Measurements from ENCODE around the gene PGS1.

PGS1 gene

DNA sequence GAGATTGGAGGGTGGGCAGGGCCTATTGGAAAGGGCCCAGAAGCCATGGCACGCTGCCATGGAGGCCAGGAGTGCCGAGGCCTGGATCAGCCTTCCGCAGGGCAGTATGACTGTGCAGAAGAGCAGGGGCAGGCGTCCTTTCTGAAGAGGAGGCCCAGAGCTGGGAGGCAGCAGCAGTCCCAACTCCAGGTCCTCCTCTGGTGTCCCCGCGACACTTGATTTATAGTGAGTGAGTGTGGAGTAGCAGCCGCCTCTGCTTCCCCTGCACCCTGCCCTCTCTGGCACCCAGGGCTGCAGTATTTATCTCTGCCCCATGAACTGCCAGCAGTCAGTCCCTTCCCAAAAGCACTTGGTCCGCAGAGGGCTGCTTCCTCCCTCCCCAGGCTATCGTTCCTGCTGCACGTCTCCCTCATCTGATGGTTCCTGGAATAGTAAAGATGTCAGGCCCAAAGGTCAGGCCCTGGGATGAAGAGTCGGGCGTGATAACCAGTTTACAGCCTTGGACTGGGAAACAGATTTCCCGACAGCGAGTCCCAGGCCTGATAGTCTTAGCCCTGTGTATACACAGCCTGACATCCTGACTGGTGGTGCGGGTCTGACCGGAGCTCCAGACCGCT is 32.9 kb downstream of the PGS1 start:
- DNase-seq (ENCODE audit: low read depth), result no peak

DNA sequence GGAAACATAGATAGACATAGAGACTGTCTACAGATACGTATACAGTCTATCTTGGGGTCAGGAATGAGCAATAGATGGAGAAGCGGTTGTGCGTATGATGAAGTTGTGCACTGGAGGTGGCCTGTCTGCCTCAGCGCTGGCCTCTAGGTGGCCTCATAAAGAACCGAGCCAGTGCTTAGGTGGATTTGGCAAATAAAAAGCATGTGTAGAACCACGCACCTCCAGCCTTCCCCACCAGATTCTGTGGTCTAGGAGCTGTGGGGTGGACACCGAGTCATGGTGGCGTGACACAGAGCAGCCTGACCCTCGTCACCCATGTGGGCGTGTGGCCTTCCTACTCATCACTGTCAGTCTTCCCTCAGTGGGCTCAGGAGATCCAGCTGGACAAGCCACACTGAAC is 34.0 kb downstream of the PGS1 start:
- no peak for DNase-seq (ENCODE audit: low read depth)

DNA sequence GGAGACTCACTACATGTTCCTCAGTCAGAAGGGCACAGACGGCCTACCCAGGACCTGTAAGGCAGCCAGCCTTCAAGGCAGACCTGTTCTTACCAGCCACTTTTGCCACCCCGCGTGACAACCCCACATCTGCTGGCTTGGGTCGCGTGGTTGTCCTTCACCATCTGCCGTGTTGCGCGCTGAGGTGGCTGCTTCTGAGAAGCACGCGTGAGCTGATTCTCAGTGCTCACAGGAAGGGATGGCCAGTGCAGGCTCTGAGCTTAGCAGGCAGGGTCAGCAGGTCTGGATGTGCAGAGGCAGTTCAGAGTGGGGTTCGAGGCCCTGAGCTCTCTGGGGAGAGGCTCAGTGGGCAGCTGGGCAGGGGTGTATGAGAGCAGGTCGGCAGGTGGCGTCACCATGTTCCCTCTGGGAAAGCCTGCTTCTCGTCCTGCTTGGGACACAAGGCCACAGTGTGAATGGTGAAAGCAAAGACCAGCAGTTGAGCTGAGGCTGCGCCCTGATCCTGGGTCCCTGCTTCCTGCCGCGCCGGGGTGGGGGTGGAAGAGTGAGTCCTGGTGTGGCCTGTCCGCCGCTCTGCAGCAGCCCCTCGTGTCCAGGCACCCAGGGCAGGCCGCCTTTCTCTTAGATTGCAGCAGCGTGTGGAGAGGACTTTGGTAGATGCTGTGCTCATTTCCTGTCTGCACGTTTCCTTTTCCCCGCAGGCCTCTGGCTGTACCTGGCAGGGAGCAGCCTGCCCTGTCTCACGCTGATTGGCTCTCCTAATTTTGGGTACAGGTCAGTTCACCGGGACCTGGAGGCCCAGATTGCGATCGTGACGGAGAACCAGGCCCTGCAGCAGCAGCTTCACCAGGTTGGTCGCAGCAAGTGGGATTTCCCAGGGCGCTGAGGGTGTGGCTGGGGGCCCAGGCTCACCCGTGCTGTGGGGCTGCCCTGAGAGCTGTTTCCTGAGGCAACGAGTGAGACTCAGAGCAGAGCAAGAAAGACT is 36.0 kb downstream of the PGS1 start:
- no peak for DNase-seq (ENCODE audit: low read depth)

DNA sequence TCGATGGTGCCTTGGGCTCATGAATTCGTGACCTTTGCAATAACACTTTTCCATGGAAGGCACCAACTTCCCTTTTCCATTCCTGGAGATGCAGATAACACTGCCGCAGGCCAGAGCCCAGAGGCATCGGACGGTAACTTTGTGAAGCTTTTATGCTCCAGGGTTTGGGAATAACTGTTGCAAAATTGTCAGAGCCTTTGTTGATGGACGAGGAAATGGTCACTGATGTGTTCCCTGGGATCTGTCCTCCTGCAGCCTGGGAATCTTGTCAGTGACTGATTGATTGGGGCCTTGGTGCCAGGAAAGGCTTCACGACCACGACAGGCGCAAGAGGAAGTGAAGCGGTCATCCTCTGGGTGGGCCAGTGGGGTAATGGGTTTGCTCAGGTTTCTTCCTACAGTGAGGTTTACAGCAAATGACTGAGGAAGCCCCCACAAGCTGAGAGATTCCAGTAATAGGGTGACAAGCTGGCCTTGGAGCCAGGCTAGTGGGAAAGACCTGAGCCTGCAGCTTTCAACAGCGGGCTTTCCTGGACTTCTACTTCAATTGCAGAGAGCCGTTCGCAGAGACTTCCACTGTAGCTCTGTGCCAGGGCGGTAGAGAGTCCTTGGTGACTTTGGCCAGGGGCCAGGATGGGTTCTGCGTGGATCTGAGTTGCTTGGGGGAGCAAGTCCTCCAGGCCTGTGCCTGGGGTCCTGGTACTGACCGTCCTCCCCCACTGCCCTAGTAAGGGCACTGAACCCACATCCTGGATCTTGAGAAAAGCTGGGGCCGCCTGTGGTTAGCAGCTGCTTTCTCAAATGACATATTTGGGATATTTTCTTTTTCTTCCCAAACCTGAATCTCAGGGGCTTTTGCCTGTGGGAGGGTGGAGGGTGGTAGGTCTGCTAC is 37.6 kb downstream of the PGS1 start:
- DNase-seq (ENCODE audit: low read depth), result no peak

DNA sequence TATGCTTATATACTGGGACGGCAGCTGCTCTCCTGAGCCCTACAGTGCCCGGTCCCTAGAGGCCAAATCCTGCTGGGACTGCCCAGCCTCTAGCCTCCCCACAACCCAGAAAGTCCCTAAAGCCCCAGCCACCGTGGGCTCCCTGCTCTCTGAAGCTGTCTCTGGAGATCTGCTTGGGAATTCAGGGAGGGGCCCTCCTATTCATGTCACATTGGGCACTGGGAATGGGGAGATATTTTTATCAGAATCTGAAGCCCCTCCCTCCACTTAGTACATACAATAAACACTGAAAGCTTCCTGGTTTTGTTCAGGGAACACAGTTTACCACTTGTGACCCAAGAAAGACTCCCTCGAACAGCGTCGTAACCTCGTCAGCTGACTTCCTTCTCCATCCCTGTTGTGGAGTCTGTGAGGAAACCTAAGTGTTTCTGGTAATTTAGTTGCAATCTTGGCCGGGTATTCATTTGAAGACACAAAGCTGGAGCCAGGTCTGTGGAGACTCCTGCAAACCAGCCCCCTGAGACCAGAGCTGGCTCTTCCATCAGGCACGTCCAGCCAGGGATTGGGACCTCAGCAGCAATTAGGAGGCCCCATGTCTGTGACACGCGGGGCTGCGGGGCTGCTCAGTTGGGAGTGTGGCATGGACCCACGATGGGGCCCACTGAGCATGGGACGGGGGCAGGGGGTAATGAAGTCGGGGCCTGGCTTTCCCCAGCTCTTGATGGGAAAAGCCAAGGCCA is 38.5 kb downstream of the PGS1 start:
- DNase-seq (ENCODE audit: low read depth), result no peak

DNA sequence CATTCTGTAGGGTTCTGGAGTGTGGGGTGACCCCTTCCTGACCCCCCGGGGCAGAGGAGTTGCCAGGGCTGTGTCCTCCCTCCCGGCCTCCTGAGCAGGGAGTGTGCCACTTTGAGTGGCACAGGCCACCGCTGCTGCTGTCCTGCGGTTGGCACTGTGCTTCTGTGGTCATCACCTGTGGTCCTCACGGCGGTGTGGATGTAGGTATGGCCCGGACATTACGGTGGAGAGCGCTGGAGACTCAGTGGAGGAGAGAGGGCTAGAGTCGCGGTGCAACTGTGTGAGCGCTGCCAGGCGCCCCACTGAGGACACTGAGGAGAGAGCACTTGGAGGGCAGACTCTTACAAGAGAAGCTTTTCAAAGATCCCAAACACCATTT is 39.1 kb downstream of the PGS1 start:
- no peak for DNase-seq (ENCODE audit: low read depth)

DNA sequence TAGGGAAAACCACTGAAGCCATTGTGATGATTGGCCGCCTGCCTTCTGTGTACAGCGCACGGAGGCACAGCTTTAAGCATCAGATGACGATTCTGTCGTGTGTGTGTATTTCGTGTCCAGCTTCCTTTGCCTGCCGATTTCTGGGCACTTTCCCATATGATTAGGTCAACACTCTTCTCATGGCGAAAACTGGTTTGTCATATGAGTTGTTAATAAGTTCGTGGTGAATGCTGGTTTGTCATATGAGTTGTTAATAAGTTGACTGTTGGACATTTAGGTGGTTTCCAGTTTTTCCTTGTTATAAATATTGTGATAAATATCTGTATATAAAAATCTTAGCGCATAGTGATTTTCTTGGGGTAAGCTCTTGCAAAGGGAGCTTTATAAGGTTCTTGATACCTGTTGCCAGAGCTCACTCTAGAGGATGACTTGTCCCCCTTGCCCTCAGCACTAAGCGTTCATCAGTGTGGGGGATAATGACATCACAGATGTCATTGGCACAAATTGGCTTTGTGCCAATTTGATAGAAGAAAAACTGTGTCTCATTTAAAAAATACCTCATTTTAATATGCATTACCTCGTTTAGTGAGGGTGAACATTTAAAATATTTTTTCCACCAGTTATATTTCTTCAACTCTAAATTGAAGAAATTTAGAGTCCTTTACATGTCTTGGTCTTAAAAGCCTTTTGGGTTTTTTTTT is 40.0 kb downstream of the PGS1 start:
- no peak for DNase-seq (ENCODE audit: low read depth)

DNA sequence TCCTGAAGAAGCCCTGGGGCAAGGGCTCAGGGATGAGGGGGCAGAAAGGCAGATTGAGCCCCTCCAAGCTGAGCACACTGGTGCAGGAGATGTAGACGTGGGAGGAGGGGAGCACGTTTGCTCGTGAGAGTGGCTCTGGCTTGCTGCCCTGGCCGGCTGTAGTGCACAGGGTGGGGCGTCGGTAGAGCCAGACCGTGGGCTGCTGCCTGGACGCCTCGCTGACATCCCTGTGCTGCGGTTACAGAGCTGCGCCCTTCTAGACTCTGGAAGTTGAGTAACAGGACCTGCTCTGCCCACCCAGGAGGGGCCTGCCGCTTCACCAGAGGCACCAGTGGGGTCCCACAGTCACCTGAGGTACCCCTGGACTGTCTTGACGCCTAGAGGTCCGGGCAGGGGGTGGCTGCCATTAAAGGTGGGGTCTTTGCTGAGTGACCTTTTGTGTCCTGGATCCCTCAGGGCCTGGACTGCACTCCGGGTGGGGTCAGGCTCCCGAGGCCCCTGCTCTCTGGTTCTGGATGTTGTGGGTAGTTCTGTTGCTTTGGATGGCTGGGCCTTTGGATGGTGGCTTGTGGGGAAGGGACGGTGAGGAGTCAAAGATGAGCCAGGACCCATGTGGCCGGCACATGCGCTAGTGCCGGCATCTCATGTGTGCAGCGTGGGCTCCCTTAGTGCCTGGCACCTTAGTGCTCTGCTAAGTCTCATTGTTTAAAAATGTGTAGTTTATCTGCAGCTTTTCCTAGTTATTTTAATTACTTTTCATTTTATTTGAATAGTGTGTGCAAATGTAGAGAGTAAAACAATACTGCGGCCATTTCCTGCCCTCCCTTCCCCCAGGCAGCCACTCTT is 41.7 kb downstream of the PGS1 start:
- no peak for DNase-seq (ENCODE audit: low read depth)

DNA sequence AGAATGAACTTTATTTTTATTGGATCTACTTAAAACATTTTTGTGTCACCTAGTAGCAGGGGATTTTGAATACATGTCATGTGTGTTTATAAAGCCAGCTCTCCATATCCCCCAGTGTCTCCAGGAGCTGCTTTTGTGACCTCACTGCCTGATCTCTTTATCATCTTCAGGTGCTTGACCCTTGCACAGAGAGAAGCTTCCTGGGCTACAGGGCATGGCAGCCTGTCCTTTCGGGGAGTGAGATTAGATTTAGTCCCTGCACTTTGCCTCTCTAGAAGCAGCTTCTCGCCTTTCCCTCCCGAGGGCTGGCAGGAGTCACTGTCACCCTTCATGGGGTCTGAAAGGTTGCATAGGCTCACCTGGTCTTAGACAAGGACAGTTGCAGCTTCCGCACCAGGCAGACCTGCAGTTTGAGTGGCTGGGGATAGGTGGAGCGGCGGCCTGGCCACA is 42.7 kb downstream of the PGS1 start:
- no peak for DNase-seq (ENCODE audit: low read depth)

DNA sequence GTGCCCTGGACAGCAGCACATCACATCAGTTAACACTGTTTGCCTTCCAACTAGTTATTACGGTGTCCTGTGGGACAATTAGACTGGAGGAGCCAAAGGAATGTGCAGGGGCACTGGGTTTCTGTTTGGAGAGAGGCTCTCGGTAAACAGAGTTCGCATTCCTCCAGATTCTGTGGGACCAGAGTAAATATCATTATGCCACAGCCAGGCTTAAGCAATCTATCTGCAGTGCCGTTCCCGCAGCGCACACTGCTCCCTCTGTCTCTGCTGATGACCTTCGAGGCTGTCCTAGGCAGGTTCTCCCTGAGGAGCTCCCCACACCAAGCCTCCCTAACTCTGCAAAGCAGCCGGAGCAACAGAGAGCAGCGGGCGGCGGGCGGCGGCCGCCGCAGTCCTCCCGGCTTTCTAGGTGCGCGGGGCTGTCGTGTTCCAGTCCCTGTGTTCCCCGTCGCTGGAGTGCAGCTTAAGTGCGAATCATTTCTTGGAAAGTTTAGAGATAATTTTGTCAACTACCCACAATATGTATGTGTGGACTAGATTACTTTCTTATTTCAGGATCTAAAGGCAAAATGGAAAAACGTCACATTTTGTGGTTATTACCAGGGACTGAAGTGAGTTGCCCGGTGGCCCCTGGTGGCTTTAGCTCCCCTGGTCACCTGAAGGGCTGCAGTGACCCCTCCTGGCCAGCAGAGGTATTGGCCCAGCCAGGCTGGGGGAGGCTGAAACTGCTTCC is 43.3 kb downstream of the PGS1 start:
- DNase-seq (ENCODE audit: low read depth), result no peak

DNA sequence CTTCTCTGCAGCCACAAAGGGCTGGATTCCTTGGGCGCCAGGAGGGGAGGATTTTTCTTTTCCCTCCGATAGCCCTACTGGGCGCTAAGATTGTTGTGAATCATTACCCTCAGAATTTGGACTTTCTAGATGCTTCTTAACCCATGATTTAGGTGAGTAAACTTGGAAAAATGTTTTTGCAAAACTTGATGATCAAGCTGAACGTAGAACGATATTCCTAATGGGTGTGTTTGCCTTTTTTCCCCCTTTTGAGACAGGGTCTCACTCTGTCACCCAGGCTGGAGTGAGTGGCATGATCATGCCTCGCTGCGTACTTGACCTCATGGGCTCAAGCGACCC is 43.8 kb downstream of the PGS1 start:
- DNase-seq (ENCODE audit: low read depth), result no peak

DNA sequence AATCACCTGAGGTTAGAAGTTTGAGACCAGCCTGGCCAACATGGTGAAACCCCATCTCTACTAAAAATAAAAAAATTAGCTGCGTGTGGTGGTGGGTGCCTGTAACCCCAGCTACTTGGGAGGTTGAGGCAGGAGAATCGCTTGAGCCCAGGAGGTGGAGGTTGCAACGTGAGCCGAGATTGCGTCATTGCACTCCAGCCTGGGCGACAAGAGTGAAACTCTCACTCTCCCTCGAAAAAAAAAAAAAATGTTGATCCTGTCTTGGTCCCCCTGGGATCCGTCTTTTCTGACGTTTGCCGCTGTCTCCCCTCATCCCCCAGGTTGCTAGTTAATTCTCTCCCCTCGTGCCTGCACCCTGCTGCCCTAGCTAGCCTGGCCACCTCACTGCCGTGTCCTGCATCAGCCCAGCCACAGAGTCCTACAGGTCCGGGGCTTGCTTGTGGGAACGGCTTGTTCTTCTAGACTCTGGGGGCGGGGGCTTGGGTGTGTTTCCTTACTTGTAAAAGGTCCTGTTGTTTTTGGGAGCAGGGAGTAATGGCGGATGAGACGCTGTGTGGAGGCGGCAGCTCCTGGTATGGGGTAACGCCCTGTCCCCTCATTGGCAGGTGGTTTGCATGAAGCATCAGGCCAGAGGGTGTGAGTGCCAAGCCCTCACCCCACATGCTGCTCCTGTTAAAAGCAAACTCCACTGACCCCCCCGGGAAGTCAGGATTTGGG is 44.6 kb downstream of the PGS1 start:
- no peak for DNase-seq (ENCODE audit: low read depth)

DNA sequence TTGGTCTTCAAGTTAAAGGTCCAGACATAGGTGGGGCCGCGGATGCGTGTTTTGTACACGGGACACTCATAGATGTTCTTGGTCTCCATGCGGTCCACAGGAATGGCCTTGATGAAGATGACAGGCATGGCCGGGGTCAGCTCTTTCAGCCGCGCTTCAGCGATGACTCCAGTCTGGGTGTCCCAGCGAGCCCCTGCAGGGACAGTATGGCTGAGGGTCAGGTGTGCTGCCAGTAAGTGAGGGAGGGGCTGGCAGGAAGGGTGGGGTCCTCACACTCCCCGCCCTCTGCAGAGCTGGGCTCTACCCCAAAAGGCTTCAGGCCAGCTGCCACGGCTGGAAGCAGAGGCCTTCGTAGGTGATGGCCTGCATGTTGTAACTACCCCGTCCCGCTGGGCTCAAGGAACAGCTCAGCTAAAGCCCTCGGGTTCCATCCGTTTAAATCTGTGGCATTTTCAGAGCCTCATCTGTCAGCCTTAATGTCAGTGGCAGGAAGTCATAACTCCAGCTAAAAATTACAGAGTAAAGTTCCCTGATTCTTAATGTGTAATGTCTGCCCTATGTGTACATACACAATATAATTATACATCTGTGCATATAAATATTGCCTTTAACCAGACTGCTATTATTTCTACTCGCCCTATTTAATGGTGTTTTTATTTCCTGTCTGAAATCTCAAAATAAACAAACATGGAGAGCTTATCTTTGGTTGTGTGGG is 45.7 kb downstream of the PGS1 start:
- DNase-seq (ENCODE audit: low read depth), result no peak

DNA sequence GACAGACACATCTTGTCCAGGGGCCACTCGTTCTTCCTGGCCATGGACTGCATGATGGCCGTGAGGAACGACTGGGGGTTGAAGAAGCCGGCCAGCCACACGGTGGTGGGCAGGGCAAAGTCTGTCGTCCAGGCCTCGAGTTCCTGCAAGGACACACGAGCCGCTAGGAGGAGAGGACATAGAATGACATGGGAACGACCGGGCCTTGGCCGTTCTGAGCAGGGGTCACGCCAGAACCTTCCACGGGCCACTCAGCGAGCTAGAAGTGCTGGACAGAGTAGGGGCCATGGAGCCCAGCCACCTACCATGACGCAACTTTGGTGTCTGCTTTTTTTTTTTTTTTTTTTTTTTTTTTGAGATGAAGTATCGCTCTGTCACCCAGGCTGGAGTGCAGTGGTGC is 47.0 kb downstream of the PGS1 start:
- DNase-seq (ENCODE audit: low read depth), result no peak

DNA sequence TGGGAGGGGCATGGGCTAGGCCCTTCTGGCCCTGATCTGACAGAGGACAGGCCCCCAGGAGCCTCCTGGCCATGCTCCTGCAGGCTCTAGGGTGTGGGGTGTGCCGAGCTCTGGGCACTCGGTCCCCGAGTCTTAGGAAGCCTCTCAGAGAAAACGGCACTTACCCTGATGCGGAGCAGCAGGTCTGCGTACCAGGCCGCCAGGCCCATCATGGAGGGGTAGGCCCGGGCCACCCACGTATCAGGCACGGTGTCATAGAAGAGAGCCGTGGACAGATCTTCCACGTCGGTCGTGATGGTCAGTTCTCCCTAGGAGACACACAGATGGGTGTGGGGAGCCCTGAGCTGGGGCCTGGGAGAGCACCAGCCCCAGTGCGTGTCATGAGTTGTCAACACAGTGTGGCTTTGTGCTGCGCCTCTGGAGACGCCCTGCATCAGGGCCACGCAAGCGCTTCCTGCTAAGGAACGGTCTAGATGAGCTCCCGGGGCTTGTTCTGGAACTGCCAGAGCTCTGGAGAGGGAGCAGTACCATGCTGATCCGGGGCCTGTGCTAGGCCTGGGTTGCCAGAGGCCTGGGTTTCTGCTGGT is 47.9 kb downstream of the PGS1 start:
- DNase-seq (ENCODE audit: low read depth), result no peak

DNA sequence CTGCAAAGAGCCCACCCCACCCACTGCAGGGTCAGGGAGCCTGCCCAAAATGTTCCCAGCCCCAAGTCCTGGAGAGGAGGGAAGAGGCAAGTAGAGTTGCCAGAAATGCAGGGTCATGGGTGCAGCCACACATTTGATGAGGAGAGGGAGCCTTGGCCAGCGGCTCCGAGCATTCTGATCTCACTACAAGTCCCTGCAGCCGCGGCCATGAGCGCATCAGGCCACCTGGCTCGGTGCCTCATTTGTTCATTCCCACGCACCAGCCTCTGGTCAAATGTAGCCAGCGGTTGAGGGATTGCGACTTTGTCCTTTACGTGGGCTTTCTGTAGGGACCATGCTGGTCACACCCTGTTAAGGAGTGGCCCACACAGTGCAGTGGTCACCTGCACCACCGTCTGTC is 48.7 kb downstream of the PGS1 start:
- DNase-seq (ENCODE audit: low read depth), result no peak

DNA sequence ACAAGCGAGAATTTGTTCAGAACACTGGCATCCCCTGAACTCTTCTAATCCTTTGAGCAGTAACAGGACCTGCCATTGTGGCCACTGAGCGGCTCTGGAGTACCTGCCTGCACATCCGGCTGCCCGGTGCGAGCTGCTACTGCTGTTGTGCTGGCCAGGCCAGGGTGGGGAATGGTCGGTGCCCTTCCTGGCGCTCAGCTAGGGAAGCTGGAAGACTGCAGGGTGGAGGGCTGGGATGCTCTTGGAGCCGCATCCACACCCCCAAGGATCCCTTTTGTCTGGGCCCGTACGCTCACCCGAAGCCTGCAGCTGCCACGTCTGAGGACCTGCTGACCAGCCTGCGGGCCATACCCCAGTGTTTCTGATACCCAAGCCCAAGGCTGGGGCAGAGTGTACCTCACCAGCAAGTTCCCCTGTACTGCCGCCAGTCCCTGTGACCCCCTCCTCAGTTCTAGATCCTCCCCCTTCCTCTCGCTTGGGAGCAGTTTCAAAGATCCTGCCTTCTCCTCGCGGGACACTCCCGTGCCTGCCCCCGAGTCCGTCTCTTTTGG is 49.7 kb downstream of the PGS1 start:
- no peak for DNase-seq (ENCODE audit: low read depth)

Data from non-pigmented ciliary epithelial cell (primary cell).